ENCODE data around the gene POC1B.
"Not testable (repeated sequence)": the region's sequence is repeated elsewhere in the genome, so short reads cannot be mapped to it uniquely, and the experiment has no call there.

The POC1B gene

GRCh38 chr12:89470741-89471509 is 54.9 kb downstream of the POC1B start:
- H3K4me1 Mint-ChIP-seq (ENCODE audit: low read depth), result peaks cover 72% of the 10 kb centered on the region
- peak overlapping the region; percentile 89 for H3K27ac Mint-ChIP-seq
- no peak overlapping the region for H3K4me3 Mint-ChIP-seq
- H3K27me3 Mint-ChIP-seq, result no peaks in the 10 kb centered on the region
- H3K36me3 Mint-ChIP-seq (ENCODE audit: low read depth), result peaks cover 24% of the 10 kb centered on the region
- no peaks in the 10 kb centered on the region for H3K9me3 Mint-ChIP-seq
- DNase-seq, result no peak

- no peaks in the 10 kb centered on the region for H3K27me3 Mint-ChIP-seq
- H3K9me3 Mint-ChIP-seq, result no peaks in the 10 kb centered on the region
- H3K4me1 Mint-ChIP-seq (ENCODE audit: low read depth), result peaks cover 66% of the 10 kb centered on the region
- H3K36me3 Mint-ChIP-seq (ENCODE audit: low read depth), result peaks cover 35% of the 10 kb centered on the region
- peak overlapping the region; percentile 93 for H3K27ac Mint-ChIP-seq
- no peak for DNase-seq
- H3K4me3 Mint-ChIP-seq, result peak overlapping the region; percentile 67
Observed at GRCh38 chr12:89469361-89469760, 56.5 kb downstream of the POC1B start.

DNA sequence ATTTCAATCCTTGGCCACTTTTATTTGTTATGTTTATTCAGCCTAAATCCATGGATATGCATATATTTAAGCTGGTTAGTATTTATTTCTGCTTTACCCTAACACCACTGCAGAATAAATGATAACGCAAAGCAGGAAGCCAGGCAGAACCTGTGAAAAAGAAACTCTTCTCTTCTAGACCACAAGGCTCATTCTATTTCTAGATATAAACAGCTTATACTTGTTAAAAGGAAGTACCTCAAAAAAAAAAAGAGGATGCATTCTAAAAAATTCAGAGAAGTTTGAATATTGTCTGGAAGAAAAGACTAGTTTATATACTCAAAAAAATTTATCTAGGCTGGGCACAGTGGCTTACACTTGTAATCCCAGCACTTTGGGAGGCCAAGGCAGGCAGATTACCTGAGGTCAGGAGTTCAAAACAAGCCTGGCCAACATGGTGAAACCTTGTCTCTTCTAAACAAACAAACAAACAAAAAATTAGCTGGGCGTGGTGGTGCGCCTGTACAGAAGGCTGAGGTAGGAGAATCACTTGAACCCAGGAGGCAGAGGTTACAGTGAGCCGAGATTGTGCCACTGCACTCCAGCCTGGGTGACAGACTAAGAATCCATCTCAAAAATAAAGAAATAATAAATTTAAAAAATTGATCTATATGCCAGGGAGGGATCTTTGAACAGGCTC is 57.1 kb downstream of the POC1B start:
- peak overlapping the region; percentile 67 for H3K4me3 Mint-ChIP-seq
- no peaks in the 10 kb centered on the region for H3K27me3 Mint-ChIP-seq
- peaks cover 64% of the 10 kb centered on the region for H3K4me1 Mint-ChIP-seq (ENCODE audit: low read depth)
- H3K27ac Mint-ChIP-seq, result peak overlapping the region; percentile 93
- no peak for DNase-seq
- H3K9me3 Mint-ChIP-seq, result no peaks in the 10 kb centered on the region
- H3K36me3 Mint-ChIP-seq (ENCODE audit: low read depth), result peaks cover 35% of the 10 kb centered on the region

DNA sequence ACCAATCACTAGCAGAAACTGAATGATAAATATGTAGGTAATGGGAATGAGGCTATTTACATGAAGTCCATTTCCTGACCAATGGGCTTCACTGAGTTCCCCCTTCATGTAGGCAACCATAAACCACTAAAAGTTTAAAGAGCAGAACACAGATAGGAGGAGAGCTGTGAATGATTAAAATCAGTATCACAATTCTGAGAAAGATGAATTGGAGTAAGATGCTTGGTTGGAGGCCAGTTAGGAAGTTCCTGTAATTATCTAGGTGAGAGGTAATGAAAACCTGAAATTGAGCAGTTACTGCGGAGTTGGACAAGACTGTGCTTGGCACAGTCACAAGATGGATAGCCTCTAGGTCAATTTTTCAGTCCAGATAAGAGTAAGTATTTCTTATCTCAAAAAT is 57.8 kb downstream of the POC1B start:
- no peak for DNase-seq
- Mint-ChIP-seq H3K9me3 (no peaks in the 10 kb centered on the region), H3K36me3 (ENCODE audit: low read depth) (peaks cover 41% of the 10 kb centered on the region), H3K4me3 (peak overlapping the region; percentile 5), H3K27ac (peak overlapping the region; percentile 60), H3K27me3 (no peaks in the 10 kb centered on the region), H3K4me1 (ENCODE audit: low read depth) (peaks cover 64% of the 10 kb centered on the region)

DNA sequence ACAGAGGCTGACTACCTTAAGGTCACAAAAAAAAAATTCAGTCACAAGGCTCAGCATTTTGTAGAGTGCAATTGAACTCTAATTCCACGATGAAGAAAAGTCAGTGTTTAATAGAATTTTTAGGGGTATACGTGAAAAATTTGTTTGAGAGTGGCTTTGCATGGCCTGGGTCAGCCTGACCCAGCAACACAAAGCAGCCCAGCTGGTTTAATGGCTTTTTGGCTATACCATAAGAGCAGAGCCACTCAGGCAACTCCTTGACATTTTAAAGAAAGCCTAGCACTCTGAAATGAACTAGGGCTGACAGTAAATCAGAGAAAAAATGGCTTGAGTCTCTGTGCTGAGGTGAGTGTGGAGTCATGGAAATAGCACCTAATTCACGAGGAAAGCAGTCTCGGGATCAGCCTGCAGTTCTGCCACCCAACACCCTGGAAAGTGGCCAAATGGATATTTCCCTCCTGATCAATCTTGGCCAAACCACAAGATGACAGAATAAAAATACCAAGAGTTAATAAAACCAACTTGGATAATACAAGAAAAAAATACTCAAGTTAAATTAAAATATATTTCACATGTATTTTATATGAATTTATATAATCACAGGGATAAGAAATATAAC is 60.8 kb downstream of the POC1B start:
- DNase-seq, result no peak
- H3K27me3 Mint-ChIP-seq, result no peaks in the 10 kb centered on the region
- peaks cover 34% of the 10 kb centered on the region for H3K36me3 Mint-ChIP-seq (ENCODE audit: low read depth)
- H3K4me1 Mint-ChIP-seq (ENCODE audit: low read depth), result peaks cover 55% of the 10 kb centered on the region
- no peak overlapping the region for H3K27ac Mint-ChIP-seq
- H3K4me3 Mint-ChIP-seq, result no peak overlapping the region
- no peaks in the 10 kb centered on the region for H3K9me3 Mint-ChIP-seq

GRCh38 chr12:89461649-89462612 is 63.9 kb downstream of the POC1B start:
- Mint-ChIP-seq H3K36me3 (ENCODE audit: low read depth) (peaks cover 49% of the 10 kb centered on the region), H3K4me3 (peak overlapping the region; percentile 39), H3K9me3 (no peaks in the 10 kb centered on the region), H3K27ac (peak overlapping the region; percentile 51), H3K4me1 (ENCODE audit: low read depth) (peaks cover 32% of the 10 kb centered on the region), H3K27me3 (no peaks in the 10 kb centered on the region)
- DNase-seq, result no peak

- H3K9me3 Mint-ChIP-seq, result no peaks in the 10 kb centered on the region
- peaks cover 43% of the 10 kb centered on the region for H3K36me3 Mint-ChIP-seq (ENCODE audit: low read depth)
- H3K4me3 Mint-ChIP-seq, result no peak overlapping the region
- no peaks in the 10 kb centered on the region for H3K27me3 Mint-ChIP-seq
- peaks cover 27% of the 10 kb centered on the region for H3K4me1 Mint-ChIP-seq (ENCODE audit: low read depth)
- H3K27ac Mint-ChIP-seq, result no peak overlapping the region
- no peak for DNase-seq
Observed at GRCh38 chr12:89461190-89461589, 64.7 kb downstream of the POC1B start.

- not testable (repeated sequence) for H3K27me3 Mint-ChIP-seq, H3K27ac Mint-ChIP-seq, DNase-seq, H3K4me3 Mint-ChIP-seq, H3K9me3 Mint-ChIP-seq
- peaks cover 39% of the 10 kb centered on the region for H3K36me3 Mint-ChIP-seq (ENCODE audit: low read depth)
- peaks cover 21% of the 10 kb centered on the region for H3K4me1 Mint-ChIP-seq (ENCODE audit: low read depth)
Observed at GRCh38 chr12:89459279-89459678, 66.6 kb downstream of the POC1B start.

- peaks cover 14% of the 10 kb centered on the region for H3K4me1 Mint-ChIP-seq (ENCODE audit: low read depth)
- no peak for DNase-seq
- H3K9me3 Mint-ChIP-seq, result no peaks in the 10 kb centered on the region
- H3K27ac Mint-ChIP-seq, result no peak overlapping the region
- H3K4me3 Mint-ChIP-seq, result no peak overlapping the region
- H3K36me3 Mint-ChIP-seq (ENCODE audit: low read depth), result peaks cover 34% of the 10 kb centered on the region
- no peaks in the 10 kb centered on the region for H3K27me3 Mint-ChIP-seq
Observed at GRCh38 chr12:89456565-89456964, 69.3 kb downstream of the POC1B start.

- peak overlapping the region; percentile 1 for H3K27ac Mint-ChIP-seq
- no peak overlapping the region for H3K4me3 Mint-ChIP-seq
- H3K36me3 Mint-ChIP-seq (ENCODE audit: low read depth), result peaks cover 32% of the 10 kb centered on the region
- H3K9me3 Mint-ChIP-seq, result no peaks in the 10 kb centered on the region
- H3K27me3 Mint-ChIP-seq, result no peaks in the 10 kb centered on the region
- DNase-seq, result no peak
- H3K4me1 Mint-ChIP-seq (ENCODE audit: low read depth), result peaks cover 9% of the 10 kb centered on the region
Observed at GRCh38 chr12:89454080-89454848, 71.6 kb downstream of the POC1B start.

- Mint-ChIP-seq H3K4me1 (ENCODE audit: low read depth) (peaks cover 9% of the 10 kb centered on the region), H3K36me3 (ENCODE audit: low read depth) (peaks cover 35% of the 10 kb centered on the region), H3K4me3 (no peak overlapping the region), H3K9me3 (no peaks in the 10 kb centered on the region), H3K27ac (no peak overlapping the region), H3K27me3 (no peaks in the 10 kb centered on the region)
- DNase-seq, result no peak
Observed at GRCh38 chr12:89453121-89453978, 72.5 kb downstream of the POC1B start.

DNA sequence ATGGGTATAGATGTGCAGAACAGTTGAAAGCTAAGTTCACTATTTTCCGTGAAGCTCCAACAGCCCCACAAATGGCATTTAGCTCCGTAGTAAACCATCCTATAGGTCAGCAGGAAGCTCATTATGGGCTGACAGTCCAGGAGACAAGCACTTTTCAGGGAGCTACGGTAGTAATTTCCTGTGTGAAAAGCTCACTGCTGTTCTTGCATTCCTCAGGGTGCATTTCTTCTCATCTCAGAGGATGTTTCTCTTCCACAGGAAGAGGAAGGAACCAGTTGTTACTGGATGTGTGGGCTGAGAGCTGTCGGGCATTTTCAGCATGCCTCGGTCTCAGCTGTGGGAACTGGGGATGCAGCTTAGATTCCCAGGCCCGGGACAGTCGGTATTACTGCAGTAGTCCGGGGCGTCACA is 74.0 kb downstream of the POC1B start:
- H3K4me3 Mint-ChIP-seq, result no peak overlapping the region
- H3K27ac Mint-ChIP-seq, result no peak overlapping the region
- peaks cover 29% of the 10 kb centered on the region for H3K36me3 Mint-ChIP-seq (ENCODE audit: low read depth)
- H3K4me1 Mint-ChIP-seq (ENCODE audit: low read depth), result peaks cover 6% of the 10 kb centered on the region
- no peak for DNase-seq
- H3K27me3 Mint-ChIP-seq, result no peaks in the 10 kb centered on the region
- H3K9me3 Mint-ChIP-seq, result no peaks in the 10 kb centered on the region

GRCh38 chr12:89450907-89451306 is 74.9 kb downstream of the POC1B start:
- Mint-ChIP-seq H3K4me3 (no peak overlapping the region), H3K4me1 (ENCODE audit: low read depth) (peaks cover 6% of the 10 kb centered on the region), H3K36me3 (ENCODE audit: low read depth) (peaks cover 35% of the 10 kb centered on the region), H3K27ac (no peak overlapping the region), H3K27me3 (no peaks in the 10 kb centered on the region), H3K9me3 (no peaks in the 10 kb centered on the region)
- DNase-seq, result no peak
